ENCODE measurements around the gene LIAS. TPM values are rescaled to one million over a fixed set of nuclear protein-coding genes. Genes with fewer than 3 reads are reported as not detected.

The LIAS gene
- total and polyA plus RNA-seq, 2 of the 13 experiments (the other 11 are each of a cell fraction or from before 2014, with no cell fraction given) = 16.0 to 16.6 TPM

DNA sequence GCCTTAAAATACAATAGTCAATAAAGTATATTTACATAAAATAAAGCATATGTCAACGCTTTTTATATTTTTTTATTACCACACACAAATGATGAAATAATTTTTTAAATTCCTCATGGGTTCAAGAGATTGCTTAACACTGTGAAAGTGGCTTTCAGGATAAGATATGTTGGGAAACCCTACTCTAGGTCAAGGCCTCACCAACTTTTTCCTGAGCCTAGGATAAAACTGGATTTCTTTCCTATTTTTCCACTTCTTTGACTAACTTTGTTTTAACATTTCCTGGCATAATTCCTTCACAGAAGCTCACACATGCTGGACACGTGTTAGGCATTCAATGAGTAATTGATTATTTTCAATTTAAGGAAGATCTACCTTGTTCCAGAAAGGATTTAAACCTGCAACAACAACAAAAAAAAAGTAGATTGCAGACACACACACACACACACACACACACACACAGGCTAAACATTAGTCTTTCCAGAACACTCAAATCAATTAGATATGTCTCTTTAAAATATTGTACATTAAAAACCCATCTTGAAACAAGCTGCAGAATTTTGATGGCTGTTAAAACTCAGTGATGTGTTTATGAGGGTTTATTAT lies 43.1 kb upstream of the LIAS start (continued):
- TF ChIP-seq CHD4 (IDR thresholded peaks at IDR 0.05; ENCODE audit: borderline replicate concordance, low read length) (no peak), LCORL (IDR thresholded peaks at IDR 0.05) (no peak), LCORL (CRISPR knock-in tag; IDR thresholded peaks at IDR 0.05) (0 out of 2 replicates have a peak, but pooled peaks have one; percentile 30), NCOA2 (CRISPR knock-in tag; IDR thresholded peaks at IDR 0.05) (peak; percentile 88), ZNF746 (CRISPR knock-in tag; IDR thresholded peaks at IDR 0.05) (no peak), ZNF569 (CRISPR knock-in tag; IDR thresholded peaks at IDR 0.05; ENCODE audit: borderline replicate concordance) (no peak), ISX (CRISPR knock-in tag; conservative IDR thresholded peaks at IDR 0.05) (no peak), ZBTB37 (CRISPR knock-in tag; IDR thresholded peaks at IDR 0.05) (no peak), MTA1 (CRISPR knock-in tag; IDR thresholded peaks at IDR 0.05; ENCODE audit: borderline replicate concordance) (no peak), RARA (CRISPR knock-in tag; IDR thresholded peaks at IDR 0.05) (peak; percentile 69), SP5 (CRISPR knock-in tag; IDR thresholded peaks at IDR 0.05; ENCODE audit: borderline replicate concordance, low read depth) (no peak), ZNF33B (CRISPR knock-in tag; IDR thresholded peaks at IDR 0.05) (no peak), MAX (IDR thresholded peaks at IDR 0.05) (peak; percentile 27; the same call in 1 of the 2 replicates), NR2F6 (IDR thresholded peaks at IDR 0.05) (peak; percentile 85), NR2F6 (CRISPR knock-in tag; IDR thresholded peaks at IDR 0.05) (peak; percentile 86), ASH2L (IDR thresholded peaks at IDR 0.05; ENCODE audit: insufficient read length, low read depth, low read length) (peak; percentile 49), SRSF1 (optimal IDR thresholded peaks at IDR 0.05; ENCODE audit: low read depth, low read length) (no peak), PHB2 (IDR thresholded peaks at IDR 0.05; ENCODE audit: partially characterized antibody) (no peak), HOXA9 (CRISPR knock-in tag; IDR thresholded peaks at IDR 0.05; ENCODE audit: borderline replicate concordance) (no peak), TCF7 (IDR thresholded peaks at IDR 0.05; ENCODE audit: low read depth) (peak; percentile 26; the same call in 1 of the 2 replicates), ETV5 (CRISPR knock-in tag; IDR thresholded peaks at IDR 0.05; ENCODE audit: borderline replicate concordance) (no peak), ZFY (CRISPR knock-in tag; IDR thresholded peaks at IDR 0.05) (no peak), ZNF484 (CRISPR knock-in tag; IDR thresholded peaks at IDR 0.05; ENCODE audit: borderline replicate concordance, low read depth) (no peak)

Measured in HepG2 (cell line).